ENCODE results near the gene DUS2.
A peak's percentile ranks its signal among the peaks of the same experiment; 100 is the strongest.
"Not testable (repeated sequence)": the region's sequence is repeated elsewhere in the genome, so short reads cannot be mapped to it uniquely, and the experiment has no call there.

Gene DUS2

GRCh38 chr16:68078701-68079375 lies 55.8 kb downstream of the DUS2 start:
- DNase-seq = no peak

- DNase-seq = no peak
Measured at GRCh38 chr16:68079376-68079625, 56.2 kb downstream of the DUS2 start.

GRCh38 chr16:68079626-68080344 lies 56.7 kb downstream of the DUS2 start:
- DNase-seq = no peak

- no peak for DNase-seq
Measured at GRCh38 chr16:68081861-68082628, 59.0 kb downstream of the DUS2 start.

GRCh38 chr16:68082629-68083238 lies 59.6 kb downstream of the DUS2 start:
- no peak for DNase-seq

GRCh38 chr16:68083239-68083781 lies 60.2 kb downstream of the DUS2 start:
- no peak for DNase-seq

- DNase-seq = no peak
Measured at GRCh38 chr16:68083861-68084503, 60.9 kb downstream of the DUS2 start.

GRCh38 chr16:68084504-68085258 lies 61.6 kb downstream of the DUS2 start:
- DNase-seq = peak; percentile 97

GRCh38 chr16:68085259-68086071 lies 62.4 kb downstream of the DUS2 start, which contains the start of gene NFATC3:
TSS of gene NFATC3 (plus strand) at chr16:68085370. CDS start at chr16:68085682, 312 bp downstream.
- DNase-seq = peak; percentile 76

GRCh38 chr16:68086336-68086841 lies 63.3 kb downstream of the DUS2 start:
- DNase-seq = no peak

GRCh38 chr16:68086860-68087268 lies 63.8 kb downstream of the DUS2 start:
- no peak for DNase-seq

- DNase-seq = no peak
Measured at GRCh38 chr16:68087688-68088087, 64.6 kb downstream of the DUS2 start.

- DNase-seq = no peak
Measured at GRCh38 chr16:68088130-68088972, 65.3 kb downstream of the DUS2 start.

- DNase-seq = no peak
Measured at GRCh38 chr16:68089067-68089466, 66.0 kb downstream of the DUS2 start.

- no peak for DNase-seq
Measured at GRCh38 chr16:68090130-68090529, 67.0 kb downstream of the DUS2 start.

GRCh38 chr16:68090533-68090932 lies 67.4 kb downstream of the DUS2 start:
- DNase-seq = no peak

GRCh38 chr16:68091380-68092261 lies 68.5 kb downstream of the DUS2 start:
- DNase-seq = peak; percentile 61

- DNase-seq = not testable (repeated sequence)
Measured at GRCh38 chr16:68092275-68092674, 69.2 kb downstream of the DUS2 start.
